SK-N-SH treated with all-trans-retinoic acid at 6 μM for 48 hours (cell line): Measurements from ENCODE around the gene MARCKS.
"Not testable (repeated sequence)": the region's sequence is repeated elsewhere in the genome, so short reads cannot be mapped to it uniquely, and the experiment has no call there.

Source experiments
- ATAC-seq: fragments of 200-7000 bp; cut with Tn5 transposase; 3 replicates; pipeline ENCODE4 v1.9.1; 2020; ENCODE audit warnings: mild to moderate bottlenecking, moderate library complexity
- ARNTL ChIP-seq: fragments of 450-650 bp; formaldehyde crosslinking; IDR thresholded peaks from 2 replicates; pipeline ENCODE4 v1.5.0; 2020; ENCODE audit warnings: low read depth, mild to moderate bottlenecking, moderate library complexity, borderline replicate concordance
- BACH2 ChIP-seq: fragments of 250-450 bp; sonication (Bioruptor Pico); IDR thresholded peaks from 2 replicates; pipeline ENCODE4 v1.9.0; 2021; ENCODE audit warnings: mild to moderate bottlenecking, borderline replicate concordance
- TSHZ2 ChIP-seq: fragments of 250-450 bp; sonication (Bioruptor Pico); IDR thresholded peaks from 2 replicates; pipeline ENCODE4 v1.5.0; 2020; ENCODE audit warnings: mild to moderate bottlenecking, moderate library complexity
- ZFP30 ChIP-seq: fragments of 450-650 bp; formaldehyde crosslinking; IDR thresholded peaks from 2 replicates; pipeline ENCODE4 v1.5.0; 2022; ENCODE audit warnings: mild to moderate bottlenecking, moderate library complexity
- ZNF70 ChIP-seq: fragments of 450-650 bp; formaldehyde crosslinking; IDR thresholded peaks from 2 replicates; pipeline ENCODE4 v1.5.0; 2020; ENCODE audit warnings: mild to moderate bottlenecking, moderate library complexity
- ZNF8 ChIP-seq: fragments of 450-650 bp; formaldehyde crosslinking; IDR thresholded peaks from 2 replicates; pipeline ENCODE4 v1.5.0; 2020; ENCODE audit warnings: mild to moderate bottlenecking, moderate library complexity

Gene MARCKS

GRCh38 chr6:113908801-113909200, 51.7 kb downstream of the MARCKS start:
- ATAC-seq = no peak
- TF ChIP-seq BACH2 (no peak), ZFP30 (CRISPR knock-in tag) (no peak), ARNTL (CRISPR knock-in tag) (no peak), TSHZ2 (CRISPR knock-in tag) (no peak)

GRCh38 chr6:113909224-113909856, 52.2 kb downstream of the MARCKS start:
- peak; percentile 54; the same call in 1 of the 2 replicates for TF ChIP-seq ZNF8 (CRISPR knock-in tag)
- no peak for TF ChIP-seq ZNF70 (CRISPR knock-in tag)
- TF ChIP-seq, all 23 proteins: peak for 1

GRCh38 chr6:113910285-113910684, 53.1 kb downstream of the MARCKS start:
- ATAC-seq = not testable (repeated sequence)

More at GRCh38 chr6:113909224-113909856, 52.2 kb downstream of the MARCKS start:
- peak; percentile 81 for ATAC-seq
